AG04449 (cell line): Measurements from ENCODE around the gene TBC1D5.

Source experiments
- CTCF ChIA-PET: fragments of 350-600 bp; formaldehyde crosslinking; extraction: SDS; loops from one replicate; lab custom pipeline; 2021; ENCODE audit warnings: antibody characterized with exemption; lab: Yijun Ruan, JAX
- POLR2A ChIA-PET: fragments of 400-600, 350-600 bp; formaldehyde crosslinking; extraction: SDS; loops from one replicate; lab custom pipeline; 2020; ENCODE audit warnings: antibody characterized with exemption, inconsistent platforms; lab: Yijun Ruan, JAX
- DNase-seq: peaks from one replicate; pipeline ENCODE4 v3.0.0-alpha.2; 2010; ENCODE audit warnings: low read depth, low spot score
- H3K4me3 ChIP-seq: 2 replicates; pipeline ENCODE4 v1.5.1; 2011; ENCODE audit warnings: low read depth, mild to moderate bottlenecking, control low read depth, low read length
- TF ChIP-seq, protein P1 (sequence below): IDR thresholded peaks from one replicate; pipeline ENCODE4 v1.5.1; 2011; ENCODE audit warnings: mild to moderate bottlenecking, moderate library complexity, low read length, control low read depth, inconsistent platforms; ENCODE audit not compliant: insufficient read depth; ENCODE audit errors: missing control alignments

Gene TBC1D5

DNA sequence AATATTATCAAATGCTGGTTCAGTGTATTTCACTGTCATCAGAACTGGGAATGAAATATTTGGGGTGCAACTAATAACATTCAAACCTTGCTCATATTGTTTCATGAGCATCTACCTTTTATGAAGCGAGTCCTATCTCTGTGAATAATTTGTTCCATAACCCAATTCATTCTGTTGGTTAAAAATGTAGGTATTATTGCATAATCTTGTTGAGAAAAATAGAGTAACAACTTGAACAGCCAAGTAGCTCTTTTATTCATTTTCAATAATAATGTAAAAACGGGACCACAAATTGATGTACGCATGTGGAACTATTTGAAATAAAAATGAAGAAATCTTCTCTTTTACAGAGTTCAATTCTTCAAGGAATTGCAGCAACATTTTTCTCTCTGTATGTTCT lies 30.1 kb upstream of the TBC1D5 start:
- ChIA-PET CTCF (no interaction called here), POLR2A (no interaction called here)
- TF ChIP-seq, protein P1, sequence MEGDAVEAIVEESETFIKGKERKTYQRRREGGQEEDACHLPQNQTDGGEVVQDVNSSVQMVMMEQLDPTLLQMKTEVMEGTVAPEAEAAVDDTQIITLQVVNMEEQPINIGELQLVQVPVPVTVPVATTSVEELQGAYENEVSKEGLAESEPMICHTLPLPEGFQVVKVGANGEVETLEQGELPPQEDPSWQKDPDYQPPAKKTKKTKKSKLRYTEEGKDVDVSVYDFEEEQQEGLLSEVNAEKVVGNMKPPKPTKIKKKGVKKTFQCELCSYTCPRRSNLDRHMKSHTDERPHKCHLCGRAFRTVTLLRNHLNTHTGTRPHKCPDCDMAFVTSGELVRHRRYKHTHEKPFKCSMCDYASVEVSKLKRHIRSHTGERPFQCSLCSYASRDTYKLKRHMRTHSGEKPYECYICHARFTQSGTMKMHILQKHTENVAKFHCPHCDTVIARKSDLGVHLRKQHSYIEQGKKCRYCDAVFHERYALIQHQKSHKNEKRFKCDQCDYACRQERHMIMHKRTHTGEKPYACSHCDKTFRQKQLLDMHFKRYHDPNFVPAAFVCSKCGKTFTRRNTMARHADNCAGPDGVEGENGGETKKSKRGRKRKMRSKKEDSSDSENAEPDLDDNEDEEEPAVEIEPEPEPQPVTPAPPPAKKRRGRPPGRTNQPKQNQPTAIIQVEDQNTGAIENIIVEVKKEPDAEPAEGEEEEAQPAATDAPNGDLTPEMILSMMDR: no peak
- no peak for DNase-seq
- H3K4me3 ChIP-seq: no peak overlapping the region

DNA sequence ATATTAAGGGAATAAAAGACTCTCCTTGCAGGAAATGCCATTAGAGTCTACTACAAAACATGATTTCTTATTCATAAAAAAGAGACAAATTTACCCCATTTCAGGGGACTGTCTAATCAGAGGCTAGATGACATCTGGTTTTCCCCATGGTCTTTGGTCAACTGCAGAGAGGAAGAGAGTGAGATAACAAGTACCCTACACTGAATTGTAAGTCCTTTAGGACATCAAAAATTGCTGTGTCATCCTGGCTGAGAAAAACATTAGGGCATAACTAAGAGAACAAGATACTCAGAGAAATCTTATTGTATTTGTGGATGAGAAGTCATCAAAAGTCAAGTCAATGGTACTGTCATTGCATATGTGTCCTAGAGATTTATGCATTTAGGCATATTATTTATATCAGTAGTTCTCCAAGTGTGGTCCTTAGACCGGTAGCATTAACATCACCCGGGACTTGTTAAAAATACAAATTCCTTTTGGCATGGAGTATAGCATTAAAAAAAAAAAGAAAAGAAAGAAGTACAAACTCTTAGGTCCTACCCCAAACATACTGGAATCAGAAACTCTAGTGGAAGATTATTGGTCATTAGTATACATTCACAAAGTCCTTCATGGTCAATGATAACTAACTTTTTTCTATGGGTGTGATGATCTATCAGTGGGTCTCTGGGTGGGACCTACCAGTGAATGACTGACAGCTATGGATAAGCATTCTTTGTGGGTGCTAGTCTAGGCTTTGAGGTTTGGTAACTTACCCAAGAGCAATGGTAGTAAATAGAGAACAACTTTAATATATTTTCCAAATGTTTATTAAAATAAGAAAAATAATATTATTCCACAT lies 29.0 kb upstream of the TBC1D5 start:
- H3K4me3 ChIP-seq: no peak overlapping the region
- POLR2A ChIA-PET: no interaction called here
- CTCF ChIA-PET: no interaction called here
- TF ChIP-seq, protein P1: no peak
- no peak for DNase-seq

DNA sequence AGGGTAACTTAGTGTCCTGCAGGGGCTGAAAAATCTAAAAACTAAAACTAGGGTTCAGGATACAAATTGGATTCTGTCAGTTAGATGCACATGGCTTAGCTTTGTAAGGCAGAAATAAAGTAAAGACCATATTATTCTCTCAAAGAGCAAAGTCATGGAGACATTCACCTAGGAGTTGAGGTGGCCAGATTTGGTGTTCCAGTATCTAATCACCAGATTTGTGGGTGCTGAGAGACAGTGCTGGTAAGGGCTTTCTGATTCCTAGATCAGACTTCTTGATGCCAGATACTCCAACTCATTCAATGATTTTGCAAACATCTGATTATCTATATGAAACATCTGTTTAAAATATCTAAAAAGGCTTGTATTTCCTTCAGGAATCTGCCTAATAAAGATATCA lies 28.3 kb upstream of the TBC1D5 start:
- ChIA-PET POLR2A (no interaction called here), CTCF (no interaction called here)
- H3K4me3 ChIP-seq: no peak overlapping the region
- TF ChIP-seq, protein P1: no peak
- DNase-seq: no peak

DNA sequence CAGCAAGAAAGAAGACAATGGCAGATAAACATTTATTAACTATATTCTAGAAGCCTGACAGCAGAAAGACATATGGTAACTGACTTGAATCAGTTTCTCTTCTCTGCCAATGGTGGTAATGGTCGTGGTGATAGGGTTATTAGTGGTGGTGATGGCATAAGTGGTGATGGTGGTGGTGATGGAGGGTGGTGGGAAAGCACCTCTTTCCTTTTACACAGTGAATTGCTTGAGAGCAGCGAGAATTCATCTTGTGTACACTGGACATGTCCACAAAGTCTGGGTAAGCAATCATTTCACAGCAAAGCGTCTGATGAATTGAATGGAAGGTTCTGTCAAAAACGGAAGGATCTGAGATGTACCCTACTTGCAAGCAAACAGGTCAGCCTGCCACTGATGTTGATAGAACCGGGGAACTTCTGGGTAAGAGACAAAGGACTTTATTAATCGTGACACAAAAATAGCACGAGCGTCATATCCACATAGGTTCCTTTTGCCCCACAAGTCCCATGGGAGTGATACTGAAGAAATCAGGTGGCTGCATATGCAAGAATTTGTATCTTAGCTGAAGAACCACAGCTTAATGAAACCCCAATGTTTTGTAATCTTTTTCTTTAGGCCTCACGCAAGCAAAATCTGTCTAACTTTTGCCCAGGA lies 23.5 kb upstream of the TBC1D5 start:
- TF ChIP-seq, protein P1: no peak
- no peak for DNase-seq
- CTCF ChIA-PET: no interaction called here
- no peak overlapping the region for H3K4me3 ChIP-seq
- POLR2A ChIA-PET: no interaction called here

DNA sequence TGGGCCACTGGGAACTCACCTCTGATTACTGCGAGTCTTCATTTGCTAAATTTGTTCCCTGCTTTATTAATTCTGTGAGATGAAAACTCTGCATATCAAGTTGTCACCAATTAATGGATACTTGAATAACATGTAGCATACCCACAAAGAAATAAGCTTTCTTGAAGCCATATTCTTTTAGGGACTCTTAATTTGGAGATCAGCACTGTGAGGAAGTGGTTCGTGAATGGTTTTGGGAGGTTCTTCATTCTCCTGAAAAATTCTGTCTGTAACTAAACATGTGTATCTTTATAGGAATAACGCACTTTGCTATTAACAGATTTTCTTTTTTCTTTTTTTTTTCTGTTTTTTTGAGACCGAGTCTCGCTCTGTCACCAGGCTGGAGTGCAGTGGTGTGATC lies 19.1 kb upstream of the TBC1D5 start:
- ChIA-PET POLR2A (no interaction called here), CTCF (no interaction called here)
- TF ChIP-seq, protein P1: no peak
- no peak overlapping the region for H3K4me3 ChIP-seq
- no peak for DNase-seq

DNA sequence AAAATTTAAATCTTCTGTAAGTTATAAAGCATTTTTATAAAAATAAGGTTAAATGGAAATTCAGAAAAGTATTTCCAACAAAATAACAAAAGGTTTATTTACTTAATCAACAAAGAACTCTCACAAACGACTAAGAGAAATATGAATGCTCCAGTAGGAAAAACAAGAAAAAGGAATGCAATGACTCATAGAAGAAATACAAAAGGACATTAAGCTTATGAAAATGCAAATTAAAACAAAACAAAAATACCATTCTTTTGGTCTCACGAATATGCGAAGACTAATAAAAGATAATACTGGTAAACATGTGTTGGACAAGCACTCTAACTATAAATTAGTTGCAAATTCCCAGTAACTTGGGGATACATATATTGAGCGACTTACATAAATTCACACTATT lies 17.5 kb upstream of the TBC1D5 start:
- ChIA-PET POLR2A (no interaction called here), CTCF (interaction anchor here (1.5 kb wide), 1 partner anchor 15 kb away, joined by 3 read pairs; no protein-coding TSS in a partner anchor)
- no peak overlapping the region for H3K4me3 ChIP-seq
- TF ChIP-seq, protein P1: no peak
- DNase-seq: no peak
